ENCODE results near the gene LIMCH1. TPM values are rescaled to one million over a fixed set of nuclear protein-coding genes. Genes with fewer than 3 reads are reported as not detected.

LIMCH1 gene
- total RNA-seq, 1 experiment from 2014 or later: 3.3 TPM

GRCh38 chr4:41546638-41547037 lies 8.7 kb downstream of the LIMCH1 start:
- Histone ChIP-seq H3K18ac (ENCODE audit: insufficient read length, low read depth, low read length) (no peak overlapping the region), H3K4me2 (ENCODE audit: insufficient read depth, insufficient read length, low read length) (no peak overlapping the region), H3K27me3 (ENCODE audit: insufficient read depth, low read length) (no peaks in the 10 kb centered on the region), H3K27ac (ENCODE audit: insufficient read length, low read depth, low read length) (no peak overlapping the region), H2BK5ac (ENCODE audit: insufficient read length, low read length) (no peak overlapping the region), H3K79me1 (ENCODE audit: insufficient read depth, low read depth, low read length, poor library complexity, severe bottlenecking) (no peaks in the 10 kb centered on the region), H4K20me1 (ENCODE audit: control insufficient read depth, insufficient read depth, insufficient read length) (no peaks in the 10 kb centered on the region), H3T11ph (ENCODE audit: low read length) (no peak overlapping the region), H3K9me3 (ENCODE audit: control insufficient read depth, low read depth, low read length) (no peaks in the 10 kb centered on the region), H4K91ac (ENCODE audit: insufficient read length, low read depth, low read length) (no peak overlapping the region), H2BK12ac (ENCODE audit: insufficient read length, low read depth, low read length) (no peak overlapping the region), H3K14ac (ENCODE audit: insufficient read depth, low read length) (no peak overlapping the region), H4K5ac (ENCODE audit: insufficient read length, low read depth, low read length) (no peak overlapping the region), H3K23ac (ENCODE audit: insufficient read length, low read depth, low read length) (no peak overlapping the region), H2BK20ac (ENCODE audit: low read depth, low read length, poor library complexity, severe bottlenecking) (no peak overlapping the region), H2AK5ac (ENCODE audit: insufficient read length, low read length) (no peak overlapping the region), H2BK120ac (ENCODE audit: low read depth, low read length, poor library complexity, severe bottlenecking) (no peak overlapping the region), H3K4ac (ENCODE audit: low read depth, low read length) (no peak overlapping the region), H3K79me2 (ENCODE audit: insufficient read depth, low read length) (no peaks in the 10 kb centered on the region), H4K8ac (replicated peaks; ENCODE audit: insufficient read length, low read depth, low read length) (no peak overlapping the region), H3K9ac (ENCODE audit: extremely low read depth, insufficient read length, low read length) (no peak overlapping the region), H3K56ac (ENCODE audit: insufficient read length, low read depth, low read length) (no peak overlapping the region), H3K4me1 (ENCODE audit: insufficient read depth, low read length) (peaks cover 4% of the 10 kb centered on the region; the same call in 1 of the 2 replicates), H3K23me2 (ENCODE audit: insufficient read length, low read depth, low read length, poor library complexity, severe bottlenecking) (no peaks in the 10 kb centered on the region), H2AFZ (ENCODE audit: low read length) (no peak overlapping the region), H2BK15ac (ENCODE audit: low read depth, low read length) (no peak overlapping the region)
- H3K9me3 Mint-ChIP-seq: no peaks in the 10 kb centered on the region
- no peak for TF ChIP-seq CTCF (conservative IDR thresholded peaks at IDR 0.05)
- no peaks in the 10 kb centered on the region for H3K36me3 Mint-ChIP-seq (ENCODE audit: insufficient read depth in 1 of 3, low read depth in 3 of 3)
- no peaks in the 10 kb centered on the region for H3K27me3 Mint-ChIP-seq (ENCODE audit: low read depth)
- no CpG with 5 or more reads among the region's 2 CpGs for WGBS (ENCODE audit: extremely low coverage, insufficient read length, low lambda C conversion rate)
- H3K27ac Mint-ChIP-seq: no peak overlapping the region
- peaks cover 11 to 15% of the 10 kb centered on the region in 2 experiments for H3K4me1 Mint-ChIP-seq
- no peak for DNase-seq
- no peak overlapping the region for H3K4me3 Mint-ChIP-seq
